Measurements from ENCODE around the gene CTTNBP2NL. TPM values are rescaled to one million over a fixed set of nuclear protein-coding genes. Genes with fewer than 3 reads are reported as not detected.
A peak's percentile ranks its signal among the peaks of the same experiment; 100 is the strongest.

Gene CTTNBP2NL
- polyA plus RNA-seq, 4 donors = 3.8 to 27.5 (median 6.6) TPM

GRCh38 chr1:112509660-112510178 is 113.7 kb downstream of the CTTNBP2NL start:
- Histone ChIP-seq H3K27ac (ENCODE audit: low read depth in 1 of 3, low read length in 2 of 3) (peak overlapping the region in 1 of 3 donors; percentile 41), H3K9me3 (ENCODE audit: control insufficient read depth in 2 of 2, insufficient read depth in 1 of 2, low read depth in 1 of 2, low read length in 1 of 2) (no peaks in the 10 kb centered on the region), H3K4me3 (ENCODE audit: low read depth in 1 of 3, low read length in 3 of 3) (peak overlapping the region in 1 of 3 donors; percentile 12), H3K4me1 (ENCODE audit: control insufficient read depth in 3 of 3, insufficient read depth in 2 of 3, low read depth in 1 of 3, low read length in 2 of 3) (peaks cover 0 to 18% (median 0%) of the 10 kb centered on the region in 3 donors), H3K27me3 (ENCODE audit: control insufficient read depth in 3 of 3, insufficient read depth in 3 of 3, low read length in 3 of 3) (peaks cover 0 to 61% (median 0%) of the 10 kb centered on the region in 3 donors), H3K36me3 (ENCODE audit: control insufficient read depth in 3 of 3, insufficient read depth in 2 of 3, low read depth in 1 of 3, low read length in 3 of 3) (peaks cover 0 to 2% (median 0%) of the 10 kb centered on the region in 3 donors)
- WGBS, 3 donors = 38 to 55% (median 39%) methylated on average over 16 of the region's 16 CpGs
- no peak for DNase-seq
- FAIRE-seq = no peak

- Histone ChIP-seq H3K27me3 (ENCODE audit: control insufficient read depth in 3 of 3, insufficient read depth in 3 of 3, low read length in 3 of 3) (peaks cover 0 to 61% (median 2%) of the 10 kb centered on the region in 3 donors), H3K27ac (ENCODE audit: low read depth in 1 of 3, low read length in 2 of 3) (no peak overlapping the region), H3K4me3 (ENCODE audit: low read depth in 1 of 3, low read length in 3 of 3) (no peak overlapping the region), H3K4me1 (ENCODE audit: control insufficient read depth in 3 of 3, insufficient read depth in 2 of 3, low read depth in 1 of 3, low read length in 2 of 3) (peaks cover 0 to 14% (median 0%) of the 10 kb centered on the region in 3 donors), H3K9me3 (ENCODE audit: control insufficient read depth in 2 of 2, insufficient read depth in 1 of 2, low read depth in 1 of 2, low read length in 1 of 2) (no peaks in the 10 kb centered on the region), H3K36me3 (ENCODE audit: control insufficient read depth in 3 of 3, insufficient read depth in 2 of 3, low read depth in 1 of 3, low read length in 3 of 3) (peaks cover 0 to 2% (median 0%) of the 10 kb centered on the region in 3 donors)
- DNase-seq = no peak
- FAIRE-seq = no peak
- 57 to 74% (median 67%) methylated on average over 7 of the region's 7 CpGs for WGBS, 3 donors
Observed at GRCh38 chr1:112510340-112510739, 114.3 kb downstream of the CTTNBP2NL start.

Other genes starting within 250 kb of the CTTNBP2NL start
- gene WNT2B, start 112.8 kb downstream of the CTTNBP2NL start, polyA plus RNA-seq = 1 to 10 TPM; 1.6 to 4.3 (median 3.6) TPM
- gene ST7L, start 222.9 kb downstream of the CTTNBP2NL start, polyA plus RNA-seq = 10 to 100 TPM in 3 of 4 donors, 1 to 10 TPM in 1; 6.3 to 17.0 (median 13.5) TPM
- 100 to 1,000 TPM in 2 of 4 donors, 10 to 100 TPM in 2; 76.2 to 111 (median 92.4) TPM for gene CAPZA1, start 223.6 kb downstream of the CTTNBP2NL start, polyA plus RNA-seq

Measured in small intestine (tissue), 7 donors.